HCT116 (cell line): ENCODE measurements around the gene IFI27. TPM values are rescaled to one million over a fixed set of nuclear protein-coding genes. Genes with fewer than 3 reads are reported as not detected.

Experiments used
- ATAC-seq: fragments of 200-7000 bp; cut with Tn5 transposase; 2 replicates; pipeline ENCODE4 v1.9.1; 2020; ENCODE audit warnings: mild to moderate bottlenecking, moderate library complexity
- BruUV-seq: library from RNA; stranded (reverse); fragments of 400-500 nt; replicated peaks from 2 replicates; lab custom pipeline; 2021; lab: Mats Ljungman, UMichigan
- CTCF ChIA-PET: fragments of 300-600 bp; sonication (Branson Sonifier 250); formaldehyde crosslinking; loops from one replicate; lab custom pipeline; 2021; ENCODE audit warnings: antibody characterized with exemption; lab: Charles Lee
- POLR2A ChIA-PET: fragments of 300-600, 350-600 bp; sonication (Branson Sonifier 250); formaldehyde crosslinking; loops from one replicate; lab custom pipeline; 2021; ENCODE audit warnings: antibody characterized with exemption; lab: Charles Lee
- RAD21 ChIA-PET, 2 experiments: fragments of 300-600 bp; sonication (Branson Sonifier 250); formaldehyde crosslinking; loops; one replicate each; lab custom pipeline; 2023; ENCODE audit warnings: low total read pairs in 2 of 2; ENCODE audit not compliant: uncharacterized antibody in 2 of 2, unreplicated experiment in 2 of 2, low non-redundant PET in 1 of 2; lab: Charles Lee
- DNase-seq: peaks from one replicate; pipeline ENCODE4 v3.0.0-alpha.2; 2010; ENCODE audit warnings: low read depth, low spot score
- H2AFZ ChIP-seq: fragments of 200-600 bp; shearing (Covaris generic), sonication (generic); 2 replicates; pipeline ENCODE4 v1.6.1; 2017; ENCODE audit warnings: low read depth, mixed run types, mixed read lengths, antibody characterized with exemption, low read length; ENCODE audit not compliant: poor library complexity, severe bottlenecking
- H3K27ac ChIP-seq: 2 replicates; pipeline ENCODE4 v1.5.1; 2012; ENCODE audit warnings: low read depth, low read length
- H3K27me3 ChIP-seq: fragments of 200-600 bp; sonication (generic); 2 replicates; pipeline ENCODE4 v1.6.1; 2016; ENCODE audit warnings: mixed run types, low read length, mixed read lengths; ENCODE audit not compliant: insufficient read depth
- H3K36me3 ChIP-seq, 2 experiments: fragments of 200-500 bp in 1 of 2; fragments of 200-600 bp in 1 of 2; sonication (Bioruptor generic) in 1 of 2; sonication (generic) in 1 of 2; 2 replicates each; pipeline versions ENCODE4 v1.5.1 to v1.6.1; 2014 to 2016; ENCODE audit warnings: low read length in 2 of 2, inconsistent platforms in 1 of 2, mixed read lengths in 1 of 2, mixed run types in 1 of 2; ENCODE audit not compliant: insufficient read depth in 2 of 2, control insufficient read depth in 1 of 2
- H3K4me1 ChIP-seq, 2 experiments: fragments of 200-600 bp in 1 of 2; sonication (generic) in 1 of 2; 2 replicates each; pipeline versions ENCODE4 v1.5.1 to v1.6.1; 2012 to 2017; ENCODE audit warnings: low read length in 2 of 2, inconsistent platforms in 1 of 2, mild to moderate bottlenecking in 1 of 2, mixed read lengths in 1 of 2, mixed run types in 1 of 2, moderate library complexity in 1 of 2; ENCODE audit not compliant: insufficient read depth in 2 of 2, control insufficient read depth in 1 of 2
- H3K4me2 ChIP-seq: fragments of 200-600 bp; sonication (generic); 2 replicates; pipeline ENCODE4 v1.6.1; 2017; ENCODE audit warnings: mixed run types, low read length, mixed read lengths
- H3K4me3 ChIP-seq, 2 experiments: fragments of 200-600 bp in 1 of 2; sonication (generic) in 1 of 2; replicated peaks in 1 of 2; 2 replicates each; pipeline ENCODE4 v1.5.1; 2011 to 2016; ENCODE audit warnings: low read length in 2 of 2, control low read depth in 1 of 2, low read depth in 1 of 2, mild to moderate bottlenecking in 1 of 2, mixed read lengths in 1 of 2, mixed run types in 1 of 2
- H3K79me2 ChIP-seq: fragments of 200-600 bp; sonication (generic); 2 replicates; pipeline ENCODE4 v1.6.1; 2017; ENCODE audit warnings: mild to moderate bottlenecking, mixed run types, low read length, moderate library complexity, mixed read lengths; ENCODE audit not compliant: insufficient read depth
- H3K9ac ChIP-seq: fragments of 200-600 bp; sonication (generic); 2 replicates; pipeline ENCODE4 v1.6.1; 2016; ENCODE audit warnings: low read length, mixed read lengths
- H3K9me2 ChIP-seq: fragments of 200-600 bp; sonication (generic), shearing (Covaris generic); 2 replicates; pipeline ENCODE4 v1.6.1; 2017; ENCODE audit warnings: mixed run types, mild to moderate bottlenecking, moderate library complexity; ENCODE audit not compliant: insufficient read depth
- H3K9me3 ChIP-seq, 2 experiments: fragments of 200-500 bp in 1 of 2; fragments of 200-600 bp in 1 of 2; sonication (Bioruptor generic) in 1 of 2; sonication (generic) in 1 of 2; 2 replicates each; pipeline ENCODE4 v1.6.1; 2014 to 2017; ENCODE audit warnings: low read length in 2 of 2, mixed read lengths in 2 of 2, inconsistent platforms in 1 of 2, low read depth in 1 of 2, mild to moderate bottlenecking in 1 of 2, mixed run types in 1 of 2, moderate library complexity in 1 of 2; ENCODE audit not compliant: control insufficient read depth in 1 of 2, insufficient read depth in 1 of 2
- H4K20me1 ChIP-seq: fragments of 200-600 bp; sonication (generic), shearing (Covaris generic); 2 replicates; pipeline ENCODE4 v1.6.1; 2017; ENCODE audit warnings: mixed run types, mild to moderate bottlenecking, moderate library complexity; ENCODE audit not compliant: insufficient read depth
- ATF3 ChIP-seq: IDR thresholded peaks from 2 replicates; pipeline ENCODE4 v1.6.1; 2012
- CBX3 ChIP-seq: IDR thresholded peaks from 2 replicates; pipeline ENCODE4 v1.6.1; 2012; ENCODE audit warnings: low read depth
- ELF1 ChIP-seq: IDR thresholded peaks from 2 replicates; pipeline ENCODE4 v1.6.1; 2012; ENCODE audit warnings: low read depth, borderline replicate concordance
- EZH2 ChIP-seq: fragments of 200-600 bp; sonication (generic); IDR thresholded peaks from 2 replicates; pipeline ENCODE4 v1.6.1; 2017; ENCODE audit warnings: antibody characterized with exemption, mixed run types
- JUND ChIP-seq: IDR thresholded peaks from 2 replicates; pipeline ENCODE4 v1.6.1; 2012
- POLR2AphosphoS5 ChIP-seq: IDR thresholded peaks from 2 replicates; pipeline ENCODE4 v1.6.1; 2011; ENCODE audit warnings: mild to moderate bottlenecking, low read depth, low read length, moderate library complexity
- RAD21 ChIP-seq: IDR thresholded peaks from 2 replicates; pipeline ENCODE4 v1.6.1; 2012; ENCODE audit warnings: low read depth, mild to moderate bottlenecking
- SIN3A ChIP-seq: IDR thresholded peaks from 2 replicates; pipeline ENCODE4 v1.6.1; 2012; ENCODE audit warnings: low read depth
- SP1 ChIP-seq: IDR thresholded peaks from 2 replicates; pipeline ENCODE4 v1.6.1; 2012; ENCODE audit warnings: low read depth
- SRF ChIP-seq: IDR thresholded peaks from 2 replicates; pipeline ENCODE4 v1.6.1; 2012; ENCODE audit warnings: low read depth
- ZFX ChIP-seq: fragments of 450-650 bp; IDR thresholded peaks from 2 replicates; pipeline ENCODE4 v1.6.1; 2017
- intact Hi-C: fragments of 100-400 bp; cut with micrococcal nuclease; formaldehyde crosslinking; loops from 2 replicates; pipeline ENCODE4 v1.10.0; 2022
- total RNA-seq: library from RNA; stranded (reverse); gene quantifications from one replicate; pipeline ENCODE4 v1.2.1, GENCODE V29; 2021; ENCODE audit not compliant: unreplicated experiment

The IFI27 gene
- total RNA-seq, 1 experiment from 2014 or later = 3.8 TPM

GRCh38 chr14:94161058-94161457 lies 50.5 kb downstream of the IFI27 start:
- H3K27ac ChIP-seq = no peak overlapping the region
- DNase-seq (no peak), ATAC-seq (no peak)
- H3K4me1 ChIP-seq = no peaks in the 10 kb centered on the region
- H3K9me3 ChIP-seq = no peaks in the 10 kb centered on the region
- no peaks in the 10 kb centered on the region for H4K20me1 ChIP-seq
- ChIA-PET POLR2A (no interaction called here), CTCF (no interaction called here), RAD21 (no interaction called here)
- no TSS peak for BruUV-seq
- no peak overlapping the region for H3K4me3 ChIP-seq
- no peak overlapping the region for H3K4me2 ChIP-seq
- no peaks in the 10 kb centered on the region for H3K36me3 ChIP-seq
- H2AFZ ChIP-seq = no peak overlapping the region
- intact Hi-C loops = no loop called here
- H3K27me3 ChIP-seq = no peaks in the 10 kb centered on the region
- TF ChIP-seq SIN3A (no peak), POLR2AphosphoS5 (no peak), ZFX (no peak), JUND (no peak)
- H3K9ac ChIP-seq = no peak overlapping the region
- H3K79me2 ChIP-seq = no peaks in the 10 kb centered on the region
- no peaks in the 10 kb centered on the region for H3K9me2 ChIP-seq

DNA sequence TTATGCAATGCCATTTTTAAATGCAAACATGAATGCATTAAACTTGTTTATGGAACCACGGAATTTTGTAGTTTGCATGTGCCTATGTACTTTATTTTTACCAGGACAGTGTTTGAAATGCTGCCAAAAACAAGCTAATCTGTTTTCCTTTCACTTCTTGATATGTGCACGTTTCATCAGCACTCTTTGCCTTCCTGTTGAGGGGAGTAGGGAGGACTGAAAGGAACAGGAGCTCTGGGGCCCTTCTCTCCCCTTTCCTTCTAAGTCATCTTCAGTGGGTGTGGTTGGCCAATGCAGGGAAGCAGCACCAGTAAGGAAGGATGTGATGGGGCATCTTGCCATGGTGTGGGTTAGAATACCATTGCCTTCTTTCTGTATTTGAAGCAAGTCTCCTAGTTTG lies 51.4 kb downstream of the IFI27 start:
- ATAC-seq (no peak), DNase-seq (no peak)
- no peaks in the 10 kb centered on the region for H3K27me3 ChIP-seq
- H3K9me2 ChIP-seq = no peaks in the 10 kb centered on the region
- ChIA-PET POLR2A (no interaction called here), RAD21 (no interaction called here), CTCF (interaction anchor here (0.9 kb wide), 1 partner anchor 324 kb away, joined by 3 read pairs; no protein-coding TSS in a partner anchor)
- no peak overlapping the region for H3K4me2 ChIP-seq
- intact Hi-C loops = no loop called here
- no peaks in the 10 kb centered on the region for H3K36me3 ChIP-seq
- H2AFZ ChIP-seq = no peak overlapping the region
- no TSS peak for BruUV-seq
- no peak overlapping the region for H3K4me3 ChIP-seq
- no peak overlapping the region for H3K9ac ChIP-seq
- H3K4me1 ChIP-seq = no peaks in the 10 kb centered on the region
- H3K79me2 ChIP-seq = no peaks in the 10 kb centered on the region
- no peaks in the 10 kb centered on the region for H3K9me3 ChIP-seq
- no peak overlapping the region for H3K27ac ChIP-seq
- no peaks in the 10 kb centered on the region for H4K20me1 ChIP-seq
- TF ChIP-seq SIN3A (no peak), ZFX (no peak), SP1 (no peak), CBX3 (no peak), ELF1 (no peak), SRF (no peak), RAD21 (no peak), EZH2 (no peak), ATF3 (no peak)
